GM19324 (cell line): ENCODE results near the gene IQGAP2.

Experiments used
- ATAC-seq: cut with Tn5 transposase; IDR thresholded peaks from one replicate; pipeline ENCODE4 v1.9.1; 2021; ENCODE audit warnings: mild to moderate bottlenecking, moderate library complexity; ENCODE audit not compliant: unreplicated experiment, low FRiP score

IQGAP2 gene

DNA sequence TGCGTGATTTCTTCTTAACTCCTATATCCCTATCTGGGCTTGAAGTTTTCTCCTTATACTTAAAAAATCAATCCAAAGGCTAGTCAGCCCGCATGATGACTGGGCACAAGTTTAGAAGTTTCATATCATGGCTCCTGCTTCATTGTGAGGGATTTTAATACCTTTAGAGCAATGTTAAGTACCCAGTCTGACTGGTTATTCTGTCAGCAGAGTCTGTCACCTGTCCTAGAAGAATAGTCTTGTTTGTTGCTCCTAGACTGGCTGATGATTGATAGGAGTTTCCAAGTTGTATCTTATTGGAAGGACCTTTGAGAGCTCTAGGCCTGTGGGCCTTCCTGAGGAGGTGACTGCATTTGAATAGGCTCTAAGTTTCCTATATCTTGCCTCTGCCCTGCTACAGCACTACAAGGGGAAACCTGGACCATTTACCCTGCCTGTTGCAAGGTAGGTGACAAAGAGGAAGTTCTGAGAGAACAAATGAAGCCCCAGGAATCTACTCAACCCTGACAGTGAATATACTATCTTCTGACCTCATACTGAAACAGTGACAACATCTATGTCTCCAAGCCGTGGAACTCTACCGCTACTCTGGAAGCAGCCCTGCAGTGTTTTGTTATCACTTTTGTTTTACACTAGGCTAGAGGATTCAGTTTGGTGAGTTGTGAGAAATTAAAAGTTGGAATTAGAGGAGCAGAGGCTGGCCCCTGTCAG, 153.6 kb downstream of the IQGAP2 start:
- ATAC-seq: peak; percentile 78

DNA sequence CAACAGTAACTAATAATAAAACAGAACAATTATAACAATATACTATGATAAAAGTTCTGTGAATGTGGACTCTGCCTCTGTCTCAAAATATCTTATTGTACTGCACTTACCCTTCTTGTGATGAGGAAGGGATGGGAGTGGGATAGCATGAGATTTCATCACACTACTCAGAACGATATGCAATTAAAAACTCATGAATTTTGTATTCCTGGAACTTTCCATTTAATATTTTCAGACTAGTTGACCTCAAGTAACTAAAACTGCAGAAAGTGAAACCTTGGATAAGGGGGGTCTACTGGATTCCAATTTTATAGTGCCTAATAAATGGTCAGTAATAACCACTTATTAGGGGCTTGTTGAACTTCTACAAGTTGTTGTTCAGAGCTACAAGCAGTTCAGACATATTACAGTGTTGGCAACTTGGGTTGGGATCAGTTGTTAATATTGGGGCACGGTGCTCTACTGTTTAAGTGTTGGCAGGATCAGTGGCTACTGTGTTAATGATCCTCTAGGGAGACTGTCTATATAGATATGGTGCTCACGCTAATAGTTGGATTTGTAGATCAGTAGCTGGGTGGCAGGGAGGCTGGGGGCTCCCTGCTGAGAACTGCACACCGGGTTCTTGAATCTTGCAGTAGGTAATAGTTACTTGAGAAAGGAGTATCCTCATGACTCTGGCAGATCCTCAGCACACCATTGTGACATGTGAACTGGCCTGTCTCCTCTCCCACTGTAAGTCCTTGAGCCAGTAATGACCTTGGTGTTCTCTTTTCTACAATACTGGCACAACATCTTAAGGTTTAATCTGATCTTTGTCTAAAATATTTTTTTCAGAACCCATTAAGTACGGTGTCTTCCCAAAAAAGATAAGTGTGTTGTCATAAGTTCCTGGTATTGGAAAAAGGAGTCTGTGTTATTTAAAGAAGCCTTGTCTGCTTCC, 158.1 kb downstream of the IQGAP2 start:
- ATAC-seq: no peak

DNA sequence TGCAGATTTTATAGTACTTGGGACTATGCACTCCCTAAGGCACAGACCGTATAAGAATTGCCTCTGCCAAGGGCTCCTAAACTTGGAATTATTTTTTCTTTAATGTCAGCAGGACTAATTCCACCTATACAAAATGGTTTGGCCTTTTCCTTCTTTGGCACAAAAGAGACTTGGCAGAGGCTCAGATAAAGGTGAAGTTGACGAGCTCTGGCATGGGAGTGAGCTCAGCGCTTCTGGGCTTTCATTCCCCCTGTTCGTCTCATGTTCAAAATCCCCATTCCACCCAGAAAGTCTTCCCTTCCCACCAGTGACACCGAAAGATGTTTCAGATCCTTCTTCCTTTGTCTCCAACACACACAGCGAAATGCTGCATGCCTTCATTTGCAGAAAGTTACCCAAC, 158.9 kb downstream of the IQGAP2 start:
- ATAC-seq: no peak

DNA sequence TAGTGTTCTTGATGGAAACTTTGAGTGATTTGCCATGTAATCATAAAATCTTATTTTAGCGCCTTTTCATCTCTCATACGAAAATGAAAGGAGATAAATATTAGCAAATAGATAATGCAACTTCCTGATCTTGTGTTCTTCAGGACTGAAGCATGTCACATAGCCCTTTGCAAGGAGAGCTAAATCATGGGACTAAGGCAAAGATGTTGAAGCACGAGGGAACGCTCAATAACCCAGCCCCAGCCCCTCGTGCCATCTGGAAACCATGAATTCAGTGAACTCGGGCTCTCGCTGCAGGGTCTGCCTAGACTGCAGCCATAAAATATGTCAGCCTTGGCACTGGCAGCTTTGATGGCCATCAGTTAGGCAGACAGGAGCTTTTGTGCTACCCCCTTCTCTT, 161.9 kb downstream of the IQGAP2 start:
- ATAC-seq: no peak

DNA sequence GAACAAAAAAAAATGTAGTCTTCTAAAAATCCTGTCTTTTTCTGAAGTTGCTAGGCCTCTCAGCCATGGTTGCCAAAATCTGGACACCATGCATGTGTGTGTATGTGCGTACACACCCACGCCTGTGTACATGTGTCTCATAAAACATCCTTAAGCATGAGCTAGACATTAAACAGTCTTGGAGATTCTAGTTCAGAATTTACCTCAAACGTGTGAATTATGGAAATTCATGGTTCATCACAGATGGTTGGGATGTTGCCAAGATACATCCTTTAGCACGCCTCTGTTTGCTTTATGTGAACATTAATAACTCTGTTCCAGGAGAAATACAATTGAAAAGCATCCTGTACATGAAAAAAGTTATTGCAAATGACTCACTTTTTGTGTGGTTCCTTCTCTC, 167.1 kb downstream of the IQGAP2 start:
- no peak for ATAC-seq

DNA sequence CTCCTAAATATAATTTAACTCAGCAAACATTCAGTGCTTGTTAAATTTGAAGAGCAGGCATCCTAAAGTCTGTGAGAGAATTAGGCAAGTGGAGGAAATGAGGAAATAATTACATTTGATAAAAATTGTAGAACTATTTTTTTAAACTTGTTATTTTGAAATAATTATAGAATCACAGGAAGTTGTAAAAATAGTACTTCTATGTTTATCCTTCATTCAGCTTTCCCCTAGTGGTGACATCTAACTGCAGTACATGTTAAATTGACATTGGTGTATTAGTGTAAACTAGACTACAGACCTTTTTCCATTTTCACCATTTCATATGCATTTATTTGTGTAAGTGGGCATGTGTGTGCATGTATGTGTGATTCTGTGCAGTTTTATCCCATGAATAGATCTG, 168.5 kb downstream of the IQGAP2 start:
- no peak for ATAC-seq

DNA sequence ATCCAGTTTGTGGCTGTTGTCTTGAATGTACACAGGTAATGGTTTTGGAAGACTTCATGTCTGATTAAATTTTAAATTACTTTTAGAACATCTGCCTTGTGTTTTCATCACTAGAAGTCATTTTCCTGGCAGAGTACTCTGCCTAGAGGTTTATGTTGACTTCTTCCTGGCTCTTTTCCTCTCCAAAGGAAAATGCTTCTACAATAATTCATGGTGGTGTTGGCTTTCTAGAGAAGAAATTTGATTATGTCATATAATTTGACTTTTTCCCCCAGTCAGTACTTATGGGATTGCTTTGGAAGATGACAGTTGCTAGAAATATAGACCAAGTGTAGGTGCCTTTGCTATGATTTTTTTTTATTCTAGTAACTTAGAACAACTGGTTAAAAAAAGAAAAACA, 173.4 kb downstream of the IQGAP2 start:
- ATAC-seq: no peak

DNA sequence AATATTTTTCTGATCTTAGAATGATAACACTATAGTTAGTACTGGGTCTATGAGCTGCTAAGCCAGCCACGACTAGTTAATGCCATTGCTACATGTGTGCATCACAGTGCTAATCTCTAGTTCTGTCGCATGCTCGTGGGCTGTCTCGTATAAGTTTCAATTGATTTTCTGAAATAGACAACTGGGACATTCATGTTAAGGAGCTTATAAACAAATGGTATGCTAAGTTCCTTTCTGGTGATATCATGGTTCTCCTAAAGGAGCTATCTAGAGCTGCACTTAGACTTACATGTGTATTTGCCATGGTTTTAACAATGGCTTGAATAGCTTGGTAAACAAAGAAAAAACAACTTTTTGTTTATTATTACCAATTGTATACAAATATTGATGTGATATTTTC, 173.9 kb downstream of the IQGAP2 start:
- ATAC-seq: no peak

DNA sequence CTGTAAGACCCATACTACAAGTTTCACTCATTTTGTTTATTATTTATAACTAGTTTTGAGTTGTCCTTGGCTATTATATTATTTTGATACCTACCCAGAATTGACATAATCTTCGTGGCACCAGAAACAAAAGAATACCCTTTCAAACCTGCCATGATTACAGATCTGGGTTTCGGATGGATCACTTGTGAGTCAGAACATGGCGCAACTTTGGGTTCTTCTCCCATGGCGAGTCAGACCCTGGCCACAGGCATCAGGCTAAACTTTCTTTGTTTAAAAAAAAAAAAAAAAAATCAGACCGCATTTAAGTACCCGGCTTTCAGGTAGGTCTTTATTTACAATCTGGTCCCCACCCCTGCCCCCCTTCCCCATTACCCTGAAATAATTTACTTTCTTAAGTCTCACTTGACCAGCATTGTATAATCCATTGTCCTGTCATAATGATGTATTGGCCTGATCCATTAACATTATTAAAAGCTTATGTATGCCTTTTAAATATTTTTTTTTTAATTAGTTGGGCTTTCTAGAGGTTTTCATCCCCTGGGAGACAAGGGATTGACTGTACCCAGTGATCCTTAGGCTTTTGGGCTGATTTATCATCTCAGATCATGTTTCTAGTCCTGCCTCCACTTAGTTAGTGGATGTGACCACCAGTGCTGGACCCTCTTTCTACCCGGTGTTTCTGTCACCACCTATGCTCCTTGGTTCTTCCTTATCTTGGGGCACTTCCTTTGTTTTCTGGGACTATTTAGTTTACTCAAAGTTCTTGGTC, 176.3 kb downstream of the IQGAP2 start:
- ATAC-seq: no peak

DNA sequence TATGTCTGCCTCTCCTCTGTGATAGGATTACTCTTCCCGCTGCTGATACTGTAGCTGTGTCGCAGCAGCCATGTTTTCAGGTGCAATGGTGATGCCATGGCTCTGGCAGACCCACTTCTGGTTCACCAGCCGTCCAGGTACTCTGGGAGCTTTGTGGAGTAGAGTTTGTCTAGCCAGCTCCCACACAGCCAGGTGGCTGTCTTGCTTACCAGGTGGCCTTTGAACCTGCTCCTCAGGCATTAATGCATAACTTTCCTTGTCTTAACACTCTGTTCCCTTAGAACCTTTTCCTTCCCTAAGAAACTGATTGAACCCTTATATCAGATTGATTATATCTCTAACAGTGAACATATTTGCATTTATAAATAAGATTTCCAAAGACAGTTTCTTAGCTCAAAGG, 177.9 kb downstream of the IQGAP2 start:
- no peak for ATAC-seq

DNA sequence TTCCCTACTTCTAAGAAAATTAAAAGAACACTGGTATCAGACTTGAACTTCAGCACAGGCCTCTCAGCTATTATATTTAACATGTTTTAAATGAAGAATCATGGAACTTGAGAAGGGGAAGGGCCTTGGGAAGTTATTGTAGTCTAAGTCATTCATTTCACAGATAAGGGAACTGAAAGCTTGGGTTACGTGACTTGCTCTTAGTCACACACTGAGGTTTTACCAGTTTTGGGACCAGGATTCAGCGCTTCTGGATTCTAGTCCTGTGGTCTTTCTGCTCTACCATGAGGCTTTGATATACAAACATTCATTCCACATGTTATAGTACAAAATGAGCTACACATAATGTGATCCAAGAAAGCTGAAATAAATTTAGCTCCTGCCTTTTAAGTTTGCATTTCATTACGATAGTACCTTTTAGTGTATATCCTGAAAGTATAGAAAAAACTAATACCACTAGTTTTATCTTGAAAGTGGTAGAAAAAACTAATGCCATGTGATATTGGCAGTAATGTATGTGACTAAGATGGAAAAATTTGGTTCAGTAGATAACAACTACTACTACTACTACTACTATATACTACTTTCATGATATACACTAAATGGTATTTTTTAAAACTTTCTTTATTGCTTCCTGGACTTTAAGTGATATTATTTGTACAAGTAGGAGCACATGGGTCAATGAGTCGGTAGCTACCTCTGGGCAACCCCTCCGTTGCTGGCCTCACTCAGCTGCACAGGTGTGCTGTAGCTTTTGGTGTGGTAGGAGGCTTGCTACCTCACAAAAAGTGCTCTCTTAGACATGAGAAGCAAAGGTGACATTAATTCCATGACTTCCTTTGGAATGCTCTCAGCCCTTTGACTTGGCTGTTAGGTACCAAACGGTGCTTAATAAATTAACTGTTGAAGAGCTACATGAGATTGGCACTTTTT, 179.4 kb downstream of the IQGAP2 start:
- peak; percentile 86 for ATAC-seq

DNA sequence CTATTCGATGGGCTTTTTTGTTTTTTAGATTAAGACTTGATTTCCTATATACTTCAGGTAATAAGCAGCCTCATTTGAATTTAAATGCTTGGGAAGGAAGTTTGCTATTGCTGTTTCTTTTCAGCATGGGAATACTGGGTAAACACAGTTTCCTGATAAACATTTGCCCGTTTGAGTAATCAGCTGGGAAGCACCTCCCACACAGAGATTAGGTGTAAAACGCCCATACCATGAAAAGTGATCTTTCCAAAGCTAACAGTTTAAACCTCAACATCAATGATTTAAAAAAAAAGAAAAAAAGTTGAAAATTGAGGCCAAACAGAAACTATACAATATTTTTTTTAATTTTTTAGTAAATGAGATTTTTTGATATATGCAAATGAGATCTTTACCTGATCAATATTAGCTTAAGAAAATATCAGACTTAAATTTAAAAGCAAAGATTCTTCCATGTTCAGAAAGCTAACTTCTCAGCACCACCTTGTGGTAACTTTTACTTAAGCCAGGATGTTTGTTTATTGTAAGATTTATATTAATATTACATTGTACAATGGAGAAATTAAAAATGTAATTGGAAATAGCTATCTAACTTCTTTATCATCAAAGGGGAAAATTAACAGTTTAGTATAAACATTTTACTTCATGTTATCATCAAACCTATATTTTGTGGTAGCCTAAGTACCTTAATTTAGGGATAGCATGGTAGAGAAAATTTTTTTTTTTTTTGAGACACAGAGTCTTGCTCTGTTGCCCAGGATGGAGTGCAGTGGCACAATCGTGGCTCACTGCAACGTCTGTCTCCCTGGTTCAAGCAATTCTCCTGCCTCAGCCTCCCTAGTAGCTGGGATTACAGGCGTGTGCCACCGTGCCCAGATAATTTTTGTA, 180.3 kb downstream of the IQGAP2 start:
- ATAC-seq: no peak

DNA sequence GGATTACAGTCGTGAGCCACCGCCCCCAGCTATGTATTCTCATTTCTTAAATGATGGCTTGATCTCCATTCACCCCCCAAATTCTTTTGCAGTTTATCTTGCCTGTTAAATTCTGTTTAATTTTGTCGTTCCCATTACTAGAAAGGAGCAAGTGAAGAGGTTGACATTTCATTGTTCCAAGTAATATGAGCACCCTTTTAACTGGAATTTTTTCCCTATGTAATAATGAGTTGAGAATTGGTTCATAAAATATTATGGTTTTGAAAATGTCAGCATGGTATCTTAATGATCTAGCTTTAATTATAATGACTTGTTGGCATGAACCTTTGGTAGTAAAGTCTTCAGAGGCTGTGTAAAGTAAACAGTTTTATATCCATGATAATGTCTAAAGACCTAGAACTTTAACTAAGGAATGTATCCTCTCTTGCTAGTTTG, 182.7 kb downstream of the IQGAP2 start:
- ATAC-seq: no peak

DNA sequence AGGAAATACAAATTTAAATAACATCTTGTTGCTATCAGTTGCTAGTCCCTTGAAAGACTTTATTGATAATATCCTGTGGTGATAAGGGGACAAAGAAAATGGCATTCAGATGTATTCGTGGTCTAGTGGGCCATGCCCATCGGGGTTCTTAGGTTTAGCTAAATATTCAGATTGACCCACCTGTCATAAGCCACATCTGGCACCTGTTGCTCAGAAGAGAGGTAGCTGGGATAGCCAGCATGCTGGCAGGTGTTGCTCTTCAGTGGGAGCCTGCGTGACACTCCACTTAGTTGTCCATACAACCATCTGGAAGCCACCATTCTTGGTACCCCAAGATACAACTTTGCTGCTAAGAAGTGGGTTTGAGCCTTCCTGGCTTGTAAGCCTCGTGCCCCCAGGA, 183.4 kb downstream of the IQGAP2 start:
- ATAC-seq: no peak

DNA sequence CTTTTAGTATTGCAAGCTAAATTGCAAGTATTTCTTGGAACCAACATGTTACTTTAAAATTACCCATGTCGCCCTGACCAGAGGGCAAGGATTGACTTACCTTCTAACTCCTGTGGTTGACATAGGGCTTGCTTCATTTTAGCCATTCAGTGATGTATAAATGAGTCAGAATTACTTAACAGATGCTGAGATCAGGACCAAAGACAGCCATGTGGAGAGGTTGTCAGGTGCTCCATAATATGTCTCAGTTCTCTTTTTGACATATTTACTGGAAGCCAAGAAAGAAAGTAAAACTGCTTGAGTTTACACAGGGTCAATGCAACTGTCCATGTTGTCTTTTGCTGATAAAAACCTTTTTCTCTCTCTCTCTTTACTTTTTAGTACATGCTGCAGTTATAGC, 186.9 kb downstream of the IQGAP2 start:
- ATAC-seq: peak; percentile 98

DNA sequence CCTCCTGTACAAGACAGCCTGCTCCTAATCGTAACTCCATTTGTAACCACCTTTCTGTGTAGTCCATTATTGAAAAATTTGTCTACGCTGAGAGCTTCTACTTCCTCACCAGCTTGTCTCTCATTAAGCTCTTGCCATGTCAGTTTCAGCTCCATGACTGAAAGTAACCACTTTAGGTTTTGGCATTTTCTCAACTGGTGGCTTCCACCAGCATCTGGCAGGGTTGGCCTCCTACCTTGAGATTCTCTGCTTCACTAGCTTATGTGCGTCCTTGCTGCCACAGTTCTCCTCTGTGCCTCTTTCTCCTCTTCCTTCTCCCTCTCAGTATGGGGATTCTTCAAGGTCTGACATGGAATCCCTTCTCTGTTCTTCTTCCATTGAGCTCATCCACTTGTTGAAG, 188.3 kb downstream of the IQGAP2 start:
- no peak for ATAC-seq

DNA sequence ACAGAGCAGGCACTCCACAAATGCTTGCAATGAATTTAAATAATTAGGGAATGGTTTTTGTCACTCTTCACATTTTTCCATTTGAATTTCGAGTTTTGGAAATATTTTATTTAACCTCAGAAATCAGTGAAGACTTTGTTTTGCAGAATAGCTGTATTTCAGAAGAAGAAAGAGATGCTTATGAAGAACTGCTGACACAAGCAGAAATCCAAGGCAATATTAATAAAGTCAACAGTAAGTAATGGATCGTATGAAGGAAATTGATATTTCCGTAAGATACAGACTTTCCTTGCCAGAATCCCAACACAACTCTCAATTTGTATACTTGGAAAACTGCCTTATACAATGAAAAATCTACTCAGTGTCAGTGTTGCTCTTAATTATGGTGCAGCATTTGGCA, 189.6 kb downstream of the IQGAP2 start:
- ATAC-seq: no peak

DNA sequence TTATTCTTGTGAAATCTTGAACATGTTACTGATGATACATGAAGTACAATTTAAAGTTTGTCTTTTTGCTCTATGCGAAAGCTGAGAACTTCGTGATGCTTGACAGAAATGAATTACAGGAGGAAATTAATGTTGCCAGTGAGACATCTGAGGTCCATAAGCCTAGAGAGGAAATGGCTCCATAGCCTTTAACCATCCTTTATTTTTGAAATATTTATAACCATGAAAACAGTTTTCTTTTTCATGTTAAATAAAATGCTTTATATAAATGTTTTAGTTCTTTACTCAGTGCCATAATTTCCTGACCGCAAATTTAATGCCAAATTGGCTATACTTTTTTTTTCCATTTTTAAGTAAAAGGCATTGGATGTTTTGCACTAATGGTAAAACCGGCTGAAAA, 191.0 kb downstream of the IQGAP2 start:
- no peak for ATAC-seq
